Measurements from ENCODE around the gene CNOT2.

Gene CNOT2, protein sequence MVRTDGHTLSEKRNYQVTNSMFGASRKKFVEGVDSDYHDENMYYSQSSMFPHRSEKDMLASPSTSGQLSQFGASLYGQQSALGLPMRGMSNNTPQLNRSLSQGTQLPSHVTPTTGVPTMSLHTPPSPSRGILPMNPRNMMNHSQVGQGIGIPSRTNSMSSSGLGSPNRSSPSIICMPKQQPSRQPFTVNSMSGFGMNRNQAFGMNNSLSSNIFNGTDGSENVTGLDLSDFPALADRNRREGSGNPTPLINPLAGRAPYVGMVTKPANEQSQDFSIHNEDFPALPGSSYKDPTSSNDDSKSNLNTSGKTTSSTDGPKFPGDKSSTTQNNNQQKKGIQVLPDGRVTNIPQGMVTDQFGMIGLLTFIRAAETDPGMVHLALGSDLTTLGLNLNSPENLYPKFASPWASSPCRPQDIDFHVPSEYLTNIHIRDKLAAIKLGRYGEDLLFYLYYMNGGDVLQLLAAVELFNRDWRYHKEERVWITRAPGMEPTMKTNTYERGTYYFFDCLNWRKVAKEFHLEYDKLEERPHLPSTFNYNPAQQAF

DNA sequence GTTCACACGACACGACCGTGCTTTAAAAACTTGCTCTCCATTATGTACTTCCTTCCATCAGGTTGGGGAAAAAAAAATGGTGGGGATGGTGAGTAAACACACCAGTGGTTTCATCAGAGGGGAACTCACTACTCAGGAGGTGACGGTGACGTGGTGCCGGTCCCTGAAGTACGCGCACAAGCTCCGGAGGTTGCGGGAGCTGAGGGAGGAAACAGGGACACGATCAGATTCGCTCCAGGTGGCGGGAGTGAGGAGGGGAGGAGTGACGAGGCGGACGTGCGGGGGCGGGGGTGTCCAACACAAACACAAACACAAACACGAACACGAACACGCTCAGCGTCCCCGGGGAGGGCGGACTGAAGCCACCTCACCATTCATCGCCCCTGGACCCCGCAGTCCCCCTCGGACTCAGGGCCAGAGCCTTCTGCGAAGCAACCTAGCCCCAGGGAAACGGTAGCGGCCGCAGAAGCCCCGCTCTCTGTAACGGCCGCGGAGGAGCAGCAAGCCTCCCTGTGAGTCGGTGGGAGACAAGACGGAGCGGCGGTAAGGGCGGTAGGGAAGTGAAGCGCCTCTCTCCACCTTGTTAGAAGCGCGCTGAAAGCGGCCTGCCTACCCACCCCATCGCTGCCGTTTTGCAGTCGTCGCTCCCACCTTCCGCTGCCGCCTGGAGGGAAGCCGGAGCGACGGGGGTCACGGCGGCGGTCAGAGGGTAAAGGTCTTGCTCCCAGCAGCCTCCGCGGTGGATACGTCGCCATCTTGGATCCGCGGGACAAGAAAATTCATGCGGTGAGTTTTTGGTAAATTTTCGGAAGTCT, at the start of gene CNOT2:
CNOT2 (plus strand) TSS at position 739 of the 815 bp plus-strand sequence. CDS start 34,794 bp downstream, outside the sequence.
- DNase-seq, result peak; percentile 64

DNA sequence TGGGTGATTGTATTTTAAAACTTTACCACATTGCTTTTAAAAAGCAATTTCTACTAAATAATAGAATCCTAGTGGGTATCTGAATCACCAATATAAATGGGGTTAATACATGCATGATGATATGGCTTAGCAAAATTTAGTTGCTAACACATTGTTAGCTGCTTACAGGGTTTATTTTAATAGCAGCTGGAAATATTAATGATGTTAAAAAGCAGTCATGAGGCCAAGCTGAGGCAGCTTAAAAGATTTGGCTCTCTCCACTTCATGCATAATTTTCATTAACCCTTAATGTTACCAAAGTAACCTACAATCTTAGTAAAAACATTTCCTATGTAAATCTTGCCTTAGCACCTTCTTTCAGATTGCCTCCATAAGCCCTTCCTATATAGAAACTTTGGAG, 49.2 kb upstream of the CNOT2 start:
- no peak for DNase-seq

DNA sequence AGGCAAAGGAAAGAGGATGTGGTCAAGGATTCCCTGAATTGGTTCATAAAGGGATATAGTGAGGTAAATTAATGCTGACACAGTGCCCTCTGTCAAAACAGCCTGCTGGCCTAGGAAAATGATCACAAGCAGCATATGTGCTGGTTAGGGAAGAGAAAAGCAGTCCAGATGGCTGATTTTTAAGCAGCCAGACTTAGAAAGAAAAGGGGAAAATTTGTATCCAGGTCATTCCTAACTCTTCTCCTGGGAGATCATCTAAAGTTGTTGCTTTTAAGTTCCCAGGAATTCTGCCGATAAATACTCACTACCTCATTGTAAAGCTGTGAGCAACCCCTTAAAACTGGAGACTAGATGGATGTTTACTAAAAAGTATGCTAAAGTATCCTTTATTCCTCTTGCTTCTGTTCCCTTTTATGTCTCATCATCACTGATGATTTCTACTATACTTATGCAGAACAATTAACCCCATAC, 46.4 kb upstream of the CNOT2 start:
- DNase-seq, result no peak

DNA sequence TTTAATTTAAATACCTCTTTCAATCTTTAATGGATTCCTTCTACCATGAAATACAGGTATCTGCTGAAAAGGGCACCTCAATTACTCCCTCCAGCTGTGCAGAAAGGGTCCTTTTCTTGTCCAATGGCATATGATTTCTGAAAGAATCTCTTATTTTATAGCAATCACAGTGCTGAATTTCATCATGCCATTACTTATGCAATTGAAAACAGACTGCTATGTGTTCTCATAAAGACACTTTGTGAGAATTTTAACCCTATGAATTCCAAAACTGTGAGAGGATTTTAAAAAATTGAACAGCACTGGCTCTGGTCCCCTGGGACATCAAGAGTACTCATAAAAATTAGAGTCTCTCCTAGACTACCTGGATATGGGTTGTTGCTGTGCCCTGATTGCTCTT, 45.9 kb upstream of the CNOT2 start:
- DNase-seq, result no peak

GRCh38 chr12:70213707-70214106, 29.5 kb upstream of the CNOT2 start:
- no peak for DNase-seq

DNA sequence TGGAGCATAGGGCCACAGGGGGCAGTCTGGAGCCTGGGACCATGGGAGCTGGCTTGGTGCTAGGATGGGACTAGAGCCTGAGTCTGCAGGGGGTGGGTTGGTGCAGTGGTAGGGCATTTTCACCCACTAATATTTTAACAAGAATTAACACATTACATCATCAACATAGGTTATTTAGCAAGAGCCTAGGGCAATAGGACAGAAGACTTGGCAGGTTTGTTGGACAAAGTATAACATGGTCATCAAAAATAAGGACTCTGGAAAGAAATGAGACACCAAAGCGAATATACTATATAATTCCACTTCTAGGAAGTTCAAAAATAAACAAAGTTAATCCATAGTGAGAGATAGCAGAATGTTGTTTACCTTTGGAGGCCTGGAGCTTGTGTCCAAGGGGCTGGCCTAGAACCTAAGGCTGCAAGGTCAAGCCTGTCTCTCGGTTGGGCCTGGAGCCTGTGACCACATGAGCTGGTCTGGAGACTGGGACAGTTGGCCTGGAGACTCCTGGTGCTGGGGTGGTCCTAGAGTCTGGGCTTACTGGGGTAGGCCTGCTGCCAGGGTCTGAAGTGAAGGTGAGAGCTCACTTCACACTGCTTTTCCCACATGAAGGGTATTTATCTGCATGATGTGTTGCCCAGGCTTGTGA, 28.1 kb upstream of the CNOT2 start:
- DNase-seq, result no peak

GRCh38 chr12:70217416-70217815, 25.8 kb upstream of the CNOT2 start:
- DNase-seq, result no peak

DNA sequence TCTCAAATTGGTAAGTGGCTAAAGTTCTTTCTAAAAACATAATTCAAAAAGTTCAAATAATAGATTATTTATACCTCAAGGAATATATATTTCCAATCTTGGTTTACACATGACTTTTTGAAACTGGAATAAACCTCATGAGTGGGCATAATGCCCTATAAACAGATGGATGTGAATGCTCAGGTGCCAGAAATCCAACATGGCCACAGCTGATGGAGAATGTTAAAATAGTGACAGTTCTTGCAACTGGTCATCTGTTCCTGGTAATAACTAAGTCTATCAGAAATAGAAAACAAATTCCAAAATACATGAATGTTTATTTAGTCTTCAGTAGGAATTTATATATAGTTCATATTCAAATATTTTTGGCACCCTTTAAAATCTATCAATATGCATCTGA, 21.6 kb upstream of the CNOT2 start:
- no peak for DNase-seq

DNA sequence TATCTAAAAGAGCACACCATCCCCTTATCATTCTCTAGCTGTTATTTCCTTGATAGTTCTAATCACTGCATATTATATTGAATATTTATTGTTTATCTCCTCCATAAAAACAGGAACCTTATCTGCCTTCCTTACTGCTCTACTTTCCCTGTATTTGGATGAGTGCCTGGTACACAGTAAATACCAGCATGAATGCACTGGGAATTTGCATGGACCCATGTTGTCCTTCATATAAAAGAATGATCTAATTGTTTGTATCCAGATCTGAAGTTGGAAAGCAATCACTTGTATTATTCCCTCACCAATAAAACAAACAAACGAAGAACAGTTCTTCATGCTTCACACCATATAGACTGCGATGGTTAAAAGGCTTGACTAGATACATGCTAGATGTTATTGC, 15.3 kb upstream of the CNOT2 start:
- DNase-seq, result no peak

DNA sequence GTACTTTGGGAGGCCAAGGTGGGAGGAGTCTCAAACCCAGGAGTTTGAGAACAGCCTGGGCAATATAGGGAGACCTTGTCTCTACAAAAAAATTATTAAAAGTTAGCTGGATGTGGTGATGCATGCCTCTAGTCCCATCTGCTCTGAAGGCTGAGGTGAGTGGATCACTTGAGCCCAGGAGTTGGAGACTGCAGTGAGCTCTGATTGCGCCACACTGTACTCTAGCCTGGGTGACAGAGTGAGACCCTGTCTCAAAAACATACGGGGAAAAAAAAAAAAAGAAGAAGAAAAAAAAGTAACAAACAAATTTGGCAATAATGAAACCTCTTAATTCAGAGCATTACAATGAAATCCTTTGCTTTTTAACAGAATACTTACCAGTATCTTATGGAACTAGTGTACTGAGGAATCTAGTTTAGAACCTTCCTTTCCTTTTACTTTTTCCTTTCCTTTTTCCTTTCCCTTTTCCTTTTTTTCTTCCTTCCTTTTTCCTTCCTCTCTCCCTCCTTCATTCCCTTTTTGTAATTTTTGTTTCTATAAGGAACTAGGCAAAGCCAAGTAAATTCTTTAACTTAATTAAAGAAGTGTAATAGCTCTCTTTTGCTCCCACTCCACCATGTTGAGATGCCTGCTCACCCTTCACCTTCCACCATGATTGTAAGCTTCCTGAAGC, 12.2 kb upstream of the CNOT2 start:
- no peak for DNase-seq

- DNase-seq, result no peak
Observed at GRCh38 chr12:70236990-70237389, 6.2 kb upstream of the CNOT2 start.

- no peak for DNase-seq
Observed at GRCh38 chr12:70240673-70241072, 2.6 kb upstream of the CNOT2 start.

DNA sequence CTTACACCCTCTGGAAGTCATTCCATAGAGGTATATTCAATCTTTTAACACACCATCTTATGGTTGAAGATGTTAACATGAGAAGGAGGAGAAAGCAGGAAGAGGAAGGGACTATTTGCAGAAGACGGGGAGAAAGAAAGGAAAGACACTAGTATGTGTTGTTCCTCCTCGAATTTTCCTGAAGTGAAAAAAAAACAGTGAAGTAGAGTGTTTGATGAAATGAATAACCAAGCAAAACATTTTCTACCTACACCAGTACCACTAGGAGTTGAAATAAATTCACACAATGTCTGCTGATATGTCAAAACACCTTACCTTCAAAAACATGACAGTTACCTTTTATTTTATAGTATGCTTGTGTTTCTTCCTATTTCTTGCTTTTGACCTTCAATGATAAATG, 1.4 kb upstream of the CNOT2 start:
- DNase-seq, result no peak

- DNase-seq, result peak; percentile 7
Observed at GRCh38 chr12:70243510-70244371, 508 bp downstream of the CNOT2 start.

DNA sequence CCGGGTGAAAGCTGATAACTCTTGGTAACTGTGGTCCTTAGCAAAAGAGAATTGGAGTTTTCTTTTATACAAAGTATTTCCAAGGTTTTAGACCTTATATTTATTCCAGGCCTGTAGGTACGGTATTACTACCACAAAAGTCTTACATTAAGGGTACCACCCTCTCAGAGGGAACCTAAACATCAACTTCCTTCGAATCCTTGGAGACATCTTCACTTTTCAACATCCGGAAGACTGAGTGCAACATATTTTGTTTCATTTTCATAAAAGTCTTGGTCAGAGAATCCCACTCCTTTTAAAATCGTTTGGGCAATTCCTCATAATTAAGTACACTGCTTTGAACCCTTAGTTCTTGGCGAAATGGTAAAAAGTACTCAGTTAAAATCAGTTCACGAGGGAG, 1.2 kb downstream of the CNOT2 start:
- no peak for DNase-seq

DNA sequence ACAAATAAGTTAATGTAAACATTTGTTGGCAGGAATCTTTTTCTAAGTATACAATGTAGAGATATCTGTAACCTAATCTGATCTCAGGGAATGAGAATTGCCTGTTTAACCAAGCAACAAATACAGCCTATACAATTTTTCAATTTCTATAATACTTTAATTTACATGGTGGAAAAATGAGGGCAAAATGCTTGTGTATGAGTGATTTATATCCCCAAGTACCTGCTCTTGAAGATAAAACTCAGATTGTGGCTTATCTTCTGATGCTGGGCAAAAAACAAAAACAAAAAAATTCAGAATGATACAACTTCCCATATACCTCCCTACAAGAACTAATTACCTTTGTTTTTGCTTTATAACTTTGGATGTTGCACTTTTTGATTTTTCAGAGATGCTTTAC, 2.2 kb downstream of the CNOT2 start:
- DNase-seq, result no peak

GRCh38 chr12:70246580-70246979, 3.3 kb downstream of the CNOT2 start:
- DNase-seq, result no peak

DNA sequence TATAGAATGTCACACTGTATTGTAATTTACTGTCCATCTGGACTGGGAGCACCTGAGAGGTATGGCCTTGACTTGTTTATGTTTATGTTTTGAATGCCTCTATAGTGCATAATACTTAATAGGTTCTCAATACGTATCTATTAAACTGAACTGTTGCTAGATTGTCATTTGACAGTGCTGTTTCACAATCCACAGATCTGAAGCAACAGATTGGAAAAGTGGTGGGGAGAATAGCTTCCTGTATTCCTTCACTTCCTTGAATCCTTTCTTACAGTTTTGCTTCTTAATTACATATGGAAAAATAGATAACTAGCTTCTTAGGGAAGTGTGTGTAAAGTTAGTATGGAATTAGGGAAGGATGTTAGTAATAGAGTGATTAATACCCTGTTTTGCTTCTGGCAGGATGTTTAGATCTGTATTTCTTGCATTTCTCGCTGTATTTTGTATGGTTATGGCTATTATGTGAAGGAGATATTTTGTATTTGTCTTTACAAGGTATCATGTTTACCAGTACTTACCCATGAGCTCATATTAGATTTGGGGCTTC, 4.5 kb downstream of the CNOT2 start:
- no peak for DNase-seq

- DNase-seq, result no peak
Observed at GRCh38 chr12:70248876-70249275, 5.6 kb downstream of the CNOT2 start.

DNA sequence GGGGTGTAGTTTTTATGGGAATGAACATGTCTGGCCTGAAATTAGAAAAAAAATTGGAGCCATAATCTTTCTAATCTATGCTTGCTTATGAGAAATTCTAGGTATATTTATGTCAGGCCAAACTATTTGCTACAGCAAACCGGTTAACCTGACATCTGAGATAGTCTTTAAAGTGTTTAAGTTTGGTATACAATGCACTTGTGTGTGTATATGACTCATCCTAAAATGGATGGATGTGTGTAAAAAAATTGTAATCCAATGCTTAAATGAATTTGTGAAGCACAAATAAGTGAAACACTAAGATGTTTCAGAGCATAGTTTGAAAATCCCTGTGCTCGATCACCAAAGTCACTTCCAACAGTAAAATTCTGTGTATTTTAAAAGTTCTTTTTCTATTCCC, 6.7 kb downstream of the CNOT2 start:
- DNase-seq, result no peak

DNA sequence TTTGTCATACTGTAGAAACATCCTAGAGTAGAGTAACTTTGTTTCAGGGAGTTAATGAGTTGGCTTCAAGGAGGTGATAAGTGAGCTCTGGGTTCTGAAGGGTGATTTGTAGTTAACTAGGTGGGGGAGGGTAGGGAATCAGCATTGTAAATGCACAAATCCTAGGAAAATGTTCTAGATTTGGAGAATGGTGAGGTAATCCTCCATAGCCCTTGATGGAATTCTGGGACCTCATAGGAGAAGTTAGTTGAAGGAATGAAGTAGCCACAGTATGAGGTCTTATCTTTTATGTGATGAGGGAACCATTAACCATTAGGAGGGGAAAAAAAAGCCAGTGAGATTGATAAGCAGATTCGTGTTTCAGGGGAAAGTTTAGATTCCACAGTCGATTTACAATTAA, 8.0 kb downstream of the CNOT2 start:
- no peak for DNase-seq

All from DMS79 (cell line).